Measurements from ENCODE around the gene PSEN1.

- no peak for TF ChIP-seq CTCF (IDR thresholded peaks at IDR 0.05)
- no peak for TF ChIP-seq POLR2A (IDR thresholded peaks at IDR 0.05)
- TF ChIP-seq EP300 (IDR thresholded peaks at IDR 0.05), result no peak
Measured at GRCh38 chr14:73272393-73272792, 136.1 kb downstream of the PSEN1 start.

All from tibial nerve (tissue), 4 donors.